Cardiac septum (tissue), 1 donor: ENCODE data around the gene CD276. TPM values are rescaled to one million over a fixed set of nuclear protein-coding genes. Genes with fewer than 3 reads are reported as not detected.

ENCODE experiments used
- DNase-seq: peaks from one replicate; pipeline ENCODE4 v3.0.0-alpha.2; 2020; ENCODE audit warnings: low spot score
- intact Hi-C: fragments of 100-400 bp; cut with DNase I; formaldehyde crosslinking; loops from one replicate; pipeline ENCODE4 v1.14.0; 2022
- total RNA-seq: library from RNA; stranded (reverse); fragmentation: NEBNext Ultra II Directional; extraction: Animal tissue kit (Norgen Biotek cat#: 25700); gene quantifications from one replicate; pipeline ENCODE4 v1.2.1, GENCODE V29; 2021
- donor health status: DM: no; HTN: no; CAD: no.

The CD276 gene
- total RNA-seq, 1 donor from 2014 or later: 40.6 TPM

DNA sequence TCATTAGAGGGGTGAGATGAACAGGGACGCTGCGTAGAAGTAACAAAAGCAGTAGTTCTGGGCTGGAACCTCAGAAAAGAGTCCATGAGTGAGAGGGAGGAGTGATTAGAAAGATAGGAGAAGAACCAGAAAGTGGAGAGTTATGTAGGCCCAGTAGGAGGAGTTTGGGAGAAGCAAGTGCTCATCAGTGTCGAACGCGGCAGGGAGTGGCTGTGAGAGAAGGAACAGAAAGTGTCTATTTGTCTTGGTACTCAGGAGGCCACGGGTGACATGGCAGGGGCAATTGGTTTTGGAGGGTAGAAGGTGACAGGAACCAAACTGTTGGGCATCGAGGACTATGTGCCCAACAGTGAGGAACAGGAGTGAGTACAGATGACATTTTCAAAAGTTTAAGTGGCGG is 70.3 kb downstream of the CD276 start:
- DNase-seq: no peak

DNA sequence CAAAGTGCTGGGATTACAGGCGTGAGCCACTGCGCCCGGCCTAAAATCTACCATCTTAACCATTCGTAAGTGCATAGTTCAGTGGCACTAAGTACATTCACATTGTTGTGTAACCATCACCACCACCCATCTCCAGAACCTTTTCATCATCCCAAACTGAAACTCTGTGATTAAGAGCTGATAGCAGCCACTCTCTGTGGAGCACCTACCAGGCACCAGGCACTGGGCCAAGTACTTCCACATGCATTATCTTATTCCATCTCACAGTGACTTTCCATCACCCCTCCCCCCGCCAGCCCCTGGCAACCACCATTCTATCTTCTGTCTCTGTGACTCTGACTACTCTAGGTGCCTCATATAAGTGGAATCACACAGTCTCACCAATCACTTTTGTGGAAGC is 71.3 kb downstream of the CD276 start:
- DNase-seq: no peak
- intact Hi-C loops: no loop called here

More for the DNA sequence above, 70.3 kb downstream of the CD276 start:
- intact Hi-C loops: no loop called here

DNA sequence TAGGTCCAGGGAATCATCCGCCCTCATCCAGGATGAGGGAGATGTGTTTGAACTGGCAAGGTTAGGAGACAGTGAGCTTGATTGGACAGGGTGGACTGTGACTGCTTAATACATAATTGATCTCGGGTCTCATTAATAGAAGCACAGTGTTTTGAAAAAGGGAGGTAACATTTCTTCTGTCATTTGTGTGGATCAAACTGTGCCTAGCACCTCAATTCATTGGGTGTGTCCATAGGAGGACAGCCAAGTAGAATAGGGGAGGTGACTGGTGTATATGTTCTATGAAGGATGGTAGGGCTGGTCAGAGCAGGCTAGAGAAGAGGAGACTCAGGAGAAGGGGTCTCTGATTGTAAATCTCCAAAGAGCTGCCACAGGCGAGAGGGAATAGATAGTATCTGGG is 71.8 kb downstream of the CD276 start:
- intact Hi-C loops: no loop called here
- no peak for DNase-seq

DNA sequence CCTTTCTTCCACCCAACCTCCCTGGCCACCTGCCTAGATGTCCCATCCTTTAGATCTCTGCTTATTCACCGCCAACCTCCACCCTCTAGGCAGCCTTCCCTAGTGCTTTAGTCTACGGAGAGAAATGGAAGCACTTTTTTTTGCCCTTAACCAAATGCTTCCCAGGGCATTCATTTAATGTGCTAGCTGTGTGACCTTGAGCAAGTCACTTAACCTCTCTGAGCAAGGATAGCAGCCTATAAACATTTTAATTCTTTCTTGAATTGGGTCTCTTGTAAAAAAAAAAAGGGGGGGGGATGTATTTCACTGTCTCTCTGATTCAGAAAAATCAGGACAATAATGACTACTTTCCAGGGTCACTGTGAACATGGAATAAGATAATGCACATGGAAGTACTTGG is 72.2 kb downstream of the CD276 start:
- no peak for DNase-seq
- intact Hi-C loops: no loop called here

DNA sequence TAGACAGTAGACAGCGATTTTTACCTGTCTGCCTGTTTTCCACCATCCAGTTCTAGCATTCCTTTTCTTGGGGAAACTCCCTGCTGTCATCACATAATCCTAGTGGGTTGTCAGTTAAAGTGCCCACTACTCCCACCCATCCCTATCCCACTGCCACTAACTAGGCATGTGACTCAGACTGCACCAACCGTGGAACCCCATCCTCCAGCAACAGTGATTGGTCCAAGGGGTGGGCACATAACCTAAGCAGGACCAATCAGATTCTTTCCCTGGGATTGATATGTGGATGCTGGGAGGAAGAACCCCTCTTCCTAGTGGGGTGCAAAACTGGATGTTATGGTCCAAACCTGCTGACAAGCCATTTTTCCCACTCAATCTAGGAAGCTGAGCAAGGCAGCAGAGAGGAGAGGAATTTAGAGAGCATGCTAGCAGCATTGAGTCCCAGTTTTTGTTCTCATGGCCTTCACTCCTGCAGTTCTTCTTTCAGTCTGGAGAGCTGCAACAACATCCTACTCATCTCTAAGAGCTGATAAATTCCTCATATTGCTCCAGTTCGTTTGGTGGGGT is 72.8 kb downstream of the CD276 start:
- DNase-seq: no peak

DNA sequence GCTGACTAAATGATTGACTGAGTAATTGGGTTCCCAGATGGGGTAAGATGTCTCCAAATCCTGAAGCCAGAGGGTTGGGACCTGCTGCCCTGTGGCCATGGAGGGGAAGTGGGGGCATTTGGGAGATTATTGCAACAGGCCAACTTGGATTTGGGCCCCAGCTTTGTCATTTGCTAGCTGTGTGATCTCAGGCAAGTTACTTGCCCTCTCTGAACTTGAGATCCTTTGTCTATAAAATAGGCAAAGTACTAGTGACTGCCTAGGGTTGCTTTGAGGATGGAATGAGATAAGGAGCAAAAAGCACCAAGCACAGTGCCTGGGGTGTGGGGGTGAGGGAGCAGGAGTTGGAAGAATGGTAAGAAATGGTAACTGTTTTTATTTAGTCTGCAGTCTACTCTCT is 73.4 kb downstream of the CD276 start:
- DNase-seq: no peak
- intact Hi-C loops: no loop called here

More for the DNA sequence above, 72.8 kb downstream of the CD276 start:
- intact Hi-C loops: no loop called here

DNA sequence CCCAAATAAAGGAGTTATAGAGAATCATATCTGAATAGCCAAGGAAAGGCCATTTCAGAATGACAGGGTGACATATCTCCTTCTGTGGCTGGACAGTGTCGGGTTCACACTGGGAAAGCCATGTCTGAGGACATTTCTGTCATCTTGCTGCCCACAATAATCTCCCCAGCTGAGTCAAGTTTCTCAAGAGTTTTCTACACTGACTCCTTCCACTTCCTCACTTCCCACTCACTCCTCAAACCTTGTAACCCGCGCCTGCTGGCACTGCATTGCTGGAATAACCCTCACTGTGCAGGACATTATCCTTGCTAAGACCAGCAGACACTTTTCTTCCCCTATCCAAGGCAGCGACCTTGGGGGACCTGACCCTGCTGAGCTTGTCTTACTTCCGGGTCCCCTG is 74.3 kb downstream of the CD276 start:
- intact Hi-C loops: no loop called here
- DNase-seq: no peak

DNA sequence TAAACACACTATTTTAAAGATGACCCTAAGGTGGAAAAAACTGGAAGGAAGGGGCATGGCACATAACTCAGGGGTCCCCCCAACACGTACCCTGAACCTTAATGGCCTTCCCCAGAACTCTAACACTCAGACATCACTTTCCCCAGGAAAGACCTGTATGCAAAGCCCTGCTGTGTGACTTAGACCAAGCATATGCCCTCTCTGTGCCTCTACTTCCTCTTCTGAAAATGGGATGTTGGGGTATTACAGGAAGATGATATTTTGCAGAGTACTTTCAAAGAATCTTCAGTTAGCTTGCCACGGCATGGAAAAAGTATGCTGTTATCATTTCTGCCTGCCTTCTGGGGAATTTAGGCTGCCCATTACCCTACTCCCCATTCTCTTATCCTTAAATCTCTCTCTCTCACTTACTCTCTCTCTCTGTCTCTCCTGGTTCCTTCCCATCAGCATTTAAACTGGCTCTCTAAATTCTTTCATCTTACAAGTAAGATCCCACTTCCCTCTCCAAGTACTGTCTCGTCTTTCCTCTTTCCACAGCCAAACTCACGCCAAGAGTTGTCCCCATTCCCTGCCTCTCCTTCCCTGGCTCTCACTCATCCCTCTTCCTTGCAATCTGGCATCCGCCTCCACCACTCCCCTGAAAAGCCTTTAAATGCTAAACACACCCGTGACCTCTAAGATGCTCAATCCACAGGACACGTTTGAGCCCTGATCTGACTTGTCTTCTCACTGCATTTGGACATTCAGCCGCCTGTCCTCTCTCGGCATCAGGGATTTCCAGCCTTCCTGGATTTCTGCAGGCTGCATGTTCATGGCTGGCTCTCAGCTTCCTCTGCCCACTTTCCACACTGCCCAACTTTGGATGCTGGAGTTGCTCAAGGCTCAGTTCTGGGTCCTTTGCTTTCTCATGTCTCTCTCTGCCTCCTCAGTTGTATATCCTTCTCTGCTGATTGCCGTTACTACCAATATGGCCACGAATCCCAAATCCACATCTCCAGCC is 76.4 kb downstream of the CD276 start:
- intact Hi-C loops: no loop called here
- no peak for DNase-seq

DNA sequence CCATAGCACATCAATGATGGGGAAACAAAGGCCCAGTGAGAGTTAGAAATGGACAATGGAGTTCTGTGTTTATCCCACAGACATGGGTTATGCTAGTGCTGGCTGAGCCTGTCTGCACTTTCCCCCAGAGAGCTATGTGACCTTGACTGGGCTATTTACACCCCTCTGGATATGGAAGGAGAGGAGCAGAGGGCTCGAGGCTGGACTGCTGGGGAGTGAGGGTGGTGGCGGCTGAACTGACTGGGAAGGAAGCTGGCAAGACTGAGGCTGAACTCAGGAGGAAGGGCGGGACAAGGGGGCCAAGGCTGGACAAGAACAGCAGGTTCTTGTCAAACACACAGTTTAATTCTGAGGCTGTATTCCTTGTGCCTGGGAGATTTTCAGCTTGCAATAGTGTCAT is 79.7 kb downstream of the CD276 start:
- intact Hi-C loops: no loop called here
- DNase-seq: no peak

Other genes with a start within 250 kb of the CD276 start
- gene REC114, start 241.2 kb upstream of the CD276 start, total RNA-seq: not detected
- 175 TPM for gene NPTN, start 51.0 kb upstream of the CD276 start, total RNA-seq
- gene INSYN1, start 69.0 kb downstream of the CD276 start, total RNA-seq: 55.3 TPM
- not detected for gene TBC1D21, start 189.2 kb downstream of the CD276 start, total RNA-seq
- 29.1 TPM for gene LOXL1, start 242.1 kb downstream of the CD276 start, total RNA-seq